Middle frontal gyrus (tissue), 1 donor: ENCODE measurements around the gene DAPK2.

Experiments used
- DNase-seq: peaks from one replicate; pipeline ENCODE4 v3.0.0-alpha.2; 2015; ENCODE audit warnings: low spot score; ENCODE audit errors: extremely low spot score

DAPK2 gene

DNA sequence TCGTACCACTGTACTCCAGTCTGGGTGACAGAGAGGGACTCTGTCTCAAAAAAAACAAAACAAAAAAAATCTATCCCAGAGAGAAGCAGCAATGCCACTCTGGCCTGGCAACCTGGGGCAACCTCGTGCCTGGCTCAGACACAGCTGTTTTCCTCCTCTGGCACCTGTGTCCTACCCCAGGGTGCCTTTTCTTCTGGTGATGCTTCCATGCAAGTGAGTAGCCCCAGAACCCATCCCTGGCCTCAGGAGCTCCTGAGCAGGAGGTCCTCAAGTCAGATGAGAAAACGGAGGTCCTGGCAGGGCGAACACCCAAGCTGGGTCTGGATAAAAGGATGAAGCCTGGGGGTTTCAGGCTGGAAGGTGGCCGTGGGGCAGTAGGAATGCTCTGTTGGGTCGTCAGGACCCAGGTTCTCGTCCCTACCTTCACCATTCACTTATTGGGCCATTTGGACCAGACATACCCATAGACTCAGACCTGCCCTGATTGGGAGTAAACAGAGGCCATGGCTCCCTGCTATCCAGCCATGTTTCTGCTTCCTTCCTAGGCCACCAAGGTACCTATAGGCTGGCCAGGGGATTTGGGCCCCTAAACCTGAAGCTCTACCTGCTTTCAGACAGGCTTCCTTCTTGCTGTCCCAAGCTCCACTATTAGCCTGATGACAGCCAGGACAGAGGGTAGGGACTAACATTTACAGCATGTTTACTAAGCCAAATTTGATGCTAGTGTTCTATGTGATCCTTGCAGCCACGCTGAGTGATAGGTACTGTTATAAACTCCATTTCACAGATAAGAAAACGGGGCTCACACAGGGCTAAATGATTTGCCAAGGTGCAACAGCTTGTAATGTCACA lies 102.2 kb downstream of the DAPK2 start:
- DNase-seq = no peak

DNA sequence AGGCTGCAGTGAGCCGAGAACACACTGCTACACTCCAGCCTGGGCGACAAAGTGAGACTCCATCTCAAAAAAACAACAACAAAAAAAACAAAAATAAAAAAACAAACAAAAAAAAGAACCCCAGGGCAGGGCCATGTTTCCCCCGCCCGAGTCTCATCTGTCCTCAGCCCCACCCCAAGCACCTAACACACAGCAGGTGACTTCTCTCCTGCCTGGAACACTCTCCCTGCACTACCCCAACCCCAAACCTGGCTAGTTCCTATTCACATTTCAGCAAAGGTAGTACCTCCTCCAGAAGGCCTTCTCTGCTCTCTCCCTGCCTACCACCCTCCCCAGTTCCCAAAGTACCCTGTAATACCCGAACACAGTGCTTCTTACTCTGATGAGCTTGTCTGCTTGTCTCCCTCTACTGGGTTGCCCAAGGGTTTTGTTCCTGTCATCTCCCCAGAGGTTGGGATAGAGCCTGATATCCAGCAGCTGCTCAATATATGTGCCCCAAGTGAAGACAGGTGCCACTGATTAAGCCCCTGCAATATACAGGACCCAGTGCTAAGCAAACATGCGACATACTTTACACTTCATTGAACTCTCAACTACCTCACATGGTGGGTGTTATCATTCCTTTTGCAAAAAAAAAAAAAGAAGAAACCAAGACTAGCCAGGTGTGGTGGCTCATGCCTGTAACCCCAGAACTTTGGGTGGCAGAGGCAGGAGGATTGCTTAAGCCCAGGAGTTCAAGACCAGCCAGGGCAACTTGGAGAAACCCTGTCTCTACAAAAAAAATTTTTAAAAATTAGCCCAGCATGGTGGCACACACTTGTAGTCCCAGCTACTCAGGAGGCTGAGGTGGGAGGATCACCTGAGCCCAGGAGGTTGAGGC lies 103.6 kb downstream of the DAPK2 start:
- no peak for DNase-seq

DNA sequence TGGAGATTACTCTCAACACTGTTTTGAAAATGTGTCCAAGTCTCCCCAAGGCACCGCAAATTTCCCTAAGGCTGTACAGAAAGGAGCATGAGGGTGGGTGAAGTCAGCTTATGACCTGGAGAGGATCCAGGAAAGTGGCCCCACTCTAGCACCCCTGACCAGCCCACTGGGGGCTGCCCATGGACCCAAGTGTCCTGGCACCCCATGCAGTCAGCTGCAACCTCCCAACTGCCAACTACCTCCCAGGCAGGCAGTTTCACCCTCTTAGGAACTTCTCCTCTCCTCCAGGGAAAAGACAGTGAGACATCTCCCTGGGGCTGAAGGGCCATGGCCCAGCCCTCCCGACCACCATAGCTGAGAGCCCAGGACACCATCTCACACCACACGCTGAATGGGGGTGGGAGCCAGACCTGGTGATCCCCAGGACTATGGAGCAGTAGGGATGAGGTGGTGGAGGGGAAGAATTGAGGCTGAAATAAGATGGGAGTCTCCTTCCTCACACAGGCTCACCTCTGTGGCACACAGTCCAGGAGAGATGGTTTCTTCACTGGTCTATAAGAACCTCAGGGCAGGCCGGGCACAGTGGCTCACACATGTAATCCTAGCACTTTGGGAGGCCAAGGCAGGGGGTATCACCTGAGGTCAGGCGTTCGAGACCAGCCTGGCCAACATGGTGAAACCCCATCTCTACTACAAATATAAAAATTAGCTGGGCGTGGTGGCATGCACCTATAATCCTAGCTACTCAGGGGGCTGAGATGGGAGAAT lies 104.4 kb downstream of the DAPK2 start:
- DNase-seq = no peak

DNA sequence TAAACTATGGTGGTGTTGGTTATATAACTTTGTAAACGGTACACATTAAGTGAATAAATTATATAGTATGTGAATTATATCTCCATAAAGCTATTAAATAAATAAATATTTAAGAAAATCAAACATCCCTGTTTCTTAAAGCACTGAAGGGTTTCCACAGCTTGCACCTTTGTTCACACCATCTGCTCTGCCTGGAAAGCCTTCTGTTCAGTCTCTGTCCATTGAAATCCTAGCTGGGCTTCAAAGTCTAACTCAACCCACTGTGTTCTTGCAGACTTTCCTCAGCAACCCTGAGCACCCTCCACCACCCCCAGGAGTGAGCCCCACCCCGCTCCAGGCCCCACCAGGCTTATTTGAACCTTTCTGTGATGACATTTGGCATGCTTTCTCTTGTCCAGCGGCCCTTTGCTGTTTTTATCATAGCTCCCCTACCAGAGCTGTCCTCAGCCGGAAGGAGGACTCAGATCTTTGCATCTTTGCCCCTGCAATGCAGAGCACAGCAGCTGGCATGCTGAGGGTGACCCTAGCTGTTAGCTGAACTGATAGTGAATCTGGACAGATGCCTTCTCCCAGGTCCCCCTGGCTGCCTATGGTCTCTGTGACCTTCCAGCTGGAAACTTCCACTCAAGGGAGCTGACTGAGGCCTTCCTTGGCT lies 105.2 kb downstream of the DAPK2 start:
- DNase-seq = no peak

DNA sequence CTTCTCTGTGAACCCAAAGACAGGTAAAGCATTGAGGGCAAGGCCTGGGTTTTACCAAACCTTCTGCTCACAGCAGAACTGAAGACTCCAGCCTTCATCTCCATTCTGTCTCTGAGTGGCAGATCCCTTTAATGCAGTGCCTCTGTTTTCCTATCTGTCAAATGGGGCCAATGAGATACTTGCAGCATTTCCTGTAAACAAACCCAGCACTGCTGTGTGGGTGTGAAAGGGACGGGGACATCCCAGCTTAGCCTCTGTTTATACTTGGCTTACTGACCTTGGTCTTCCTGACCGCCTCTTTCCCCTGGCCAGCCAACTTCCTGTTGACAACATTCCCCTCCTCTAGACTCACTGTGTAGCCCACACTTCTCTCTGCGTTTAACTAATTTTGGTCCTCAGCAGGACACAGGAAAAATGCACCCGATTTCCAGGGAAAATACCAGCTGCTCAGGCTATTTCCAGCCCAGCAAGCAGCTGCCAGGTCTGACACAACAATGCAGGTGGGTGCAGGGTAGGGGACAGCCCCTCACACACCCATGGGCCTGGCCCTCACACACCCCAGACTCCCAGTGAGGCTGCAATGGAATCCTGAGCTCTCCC lies 106.7 kb downstream of the DAPK2 start:
- no peak for DNase-seq

DNA sequence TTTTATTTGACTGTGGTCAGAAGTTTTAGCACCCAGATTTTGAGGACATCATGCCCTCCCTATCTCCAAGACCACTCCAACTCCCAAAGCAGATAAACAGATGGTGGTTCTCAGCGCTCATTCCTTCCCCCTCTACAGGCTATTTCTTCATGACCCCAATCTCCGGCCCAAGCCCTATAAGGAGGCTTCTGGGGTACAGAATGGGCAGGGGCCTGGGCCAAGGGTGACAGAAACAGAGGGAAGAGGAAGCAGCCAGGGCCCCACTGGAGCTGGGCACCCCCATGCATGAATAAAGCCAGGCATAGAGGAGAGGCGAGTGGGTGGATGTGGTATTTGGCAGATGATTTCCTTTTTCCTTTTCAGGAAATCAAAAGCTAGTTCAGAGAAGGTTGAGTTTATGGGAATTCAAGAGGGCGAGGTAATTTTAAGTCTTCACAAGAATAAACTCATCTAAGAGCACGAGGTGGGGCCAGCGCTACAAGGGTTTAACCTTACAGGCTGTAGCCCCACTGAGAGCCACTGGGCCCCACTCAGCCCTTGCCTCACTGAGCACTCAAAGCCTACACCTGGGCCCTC lies 107.7 kb downstream of the DAPK2 start:
- DNase-seq = no peak

DNA sequence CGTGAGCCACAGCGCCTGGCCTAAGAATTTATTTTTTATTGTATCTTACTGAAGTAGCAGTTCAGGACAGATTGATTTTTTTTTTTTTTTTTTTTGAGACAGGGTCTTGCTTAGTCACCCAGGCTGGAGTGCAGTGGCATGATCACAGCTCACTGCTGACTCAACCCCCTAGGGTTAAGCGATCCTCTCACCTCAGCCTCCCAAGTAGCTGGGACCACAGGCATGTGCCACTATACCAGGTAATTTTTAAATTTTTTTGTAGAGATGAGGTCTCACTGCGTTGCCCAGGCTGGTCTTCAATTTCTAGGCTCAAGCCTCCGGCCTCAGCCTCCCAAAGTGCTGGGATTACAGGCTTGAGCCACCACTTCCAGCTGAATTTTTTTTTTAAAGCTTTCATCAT lies 112.8 kb downstream of the DAPK2 start:
- no peak for DNase-seq

DNA sequence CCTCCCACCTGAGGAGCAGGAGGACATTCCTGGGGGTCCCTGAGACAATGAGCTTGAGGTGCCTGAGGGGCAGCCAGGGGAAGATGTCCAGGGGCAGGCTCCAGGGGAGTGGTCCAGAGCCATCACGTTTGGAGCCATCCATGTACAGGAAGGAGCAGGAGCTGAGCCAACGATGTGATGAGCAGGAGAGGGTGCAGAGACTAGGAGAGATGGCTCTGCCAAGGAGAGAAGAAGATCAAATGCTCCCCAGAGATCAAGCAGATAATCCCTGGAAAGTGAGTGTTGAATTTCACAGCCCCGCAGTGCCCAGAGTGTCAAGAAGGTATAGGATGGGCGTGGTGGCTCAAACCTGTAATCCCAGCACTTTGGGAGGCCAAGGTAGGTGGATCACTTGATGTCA lies 114.7 kb downstream of the DAPK2 start:
- DNase-seq = no peak

DNA sequence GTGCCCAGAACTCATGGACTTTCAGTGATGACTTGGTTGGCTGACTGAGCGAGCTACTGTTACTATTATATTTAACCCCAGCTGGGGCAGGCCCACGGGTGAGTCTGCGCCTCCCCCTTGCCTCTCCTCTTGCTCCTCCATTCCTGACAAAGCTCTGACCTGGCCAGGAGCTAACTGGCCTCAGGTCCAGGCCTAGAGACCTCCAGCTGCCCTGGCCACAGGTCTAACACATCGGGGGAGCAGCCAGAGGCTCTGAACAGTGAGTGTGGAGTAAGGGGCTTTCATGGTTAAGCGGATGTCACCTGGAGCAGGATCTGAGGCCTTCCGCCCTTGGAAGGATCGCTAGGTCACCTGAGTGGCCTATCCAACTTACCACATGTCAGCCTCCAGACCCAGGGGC lies 116.3 kb downstream of the DAPK2 start:
- no peak for DNase-seq

DNA sequence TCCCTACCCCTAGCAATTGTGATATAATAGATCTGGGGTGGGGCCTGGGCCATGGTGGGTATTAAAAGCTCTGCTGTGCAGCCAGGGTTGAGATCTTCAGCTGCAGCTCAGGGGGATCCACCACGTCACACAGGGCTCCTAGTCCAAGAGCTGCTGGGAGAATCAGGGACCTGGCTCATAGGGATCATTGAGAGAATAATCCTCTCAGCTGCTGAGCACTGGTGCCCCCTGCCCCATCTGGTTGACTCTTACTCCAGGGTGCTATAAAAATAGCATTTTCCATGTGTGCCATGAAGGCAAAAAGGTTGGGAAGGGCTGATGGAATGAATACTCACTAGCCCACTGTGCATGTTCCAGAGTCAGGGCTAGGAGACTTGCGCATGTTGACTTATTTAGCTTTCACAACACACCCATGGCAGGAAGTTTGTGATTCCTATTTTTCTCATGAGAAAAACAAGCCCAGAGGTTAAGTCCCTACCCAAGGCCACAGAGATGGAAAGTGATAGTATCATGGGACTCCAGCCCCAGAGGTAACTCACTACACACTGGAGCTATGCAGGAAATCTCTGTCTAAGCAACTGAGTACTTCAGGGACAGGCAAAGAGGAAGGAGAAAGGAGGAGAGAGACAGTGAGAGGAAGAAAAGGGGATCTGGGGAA lies 118.0 kb downstream of the DAPK2 start:
- DNase-seq = no peak

DNA sequence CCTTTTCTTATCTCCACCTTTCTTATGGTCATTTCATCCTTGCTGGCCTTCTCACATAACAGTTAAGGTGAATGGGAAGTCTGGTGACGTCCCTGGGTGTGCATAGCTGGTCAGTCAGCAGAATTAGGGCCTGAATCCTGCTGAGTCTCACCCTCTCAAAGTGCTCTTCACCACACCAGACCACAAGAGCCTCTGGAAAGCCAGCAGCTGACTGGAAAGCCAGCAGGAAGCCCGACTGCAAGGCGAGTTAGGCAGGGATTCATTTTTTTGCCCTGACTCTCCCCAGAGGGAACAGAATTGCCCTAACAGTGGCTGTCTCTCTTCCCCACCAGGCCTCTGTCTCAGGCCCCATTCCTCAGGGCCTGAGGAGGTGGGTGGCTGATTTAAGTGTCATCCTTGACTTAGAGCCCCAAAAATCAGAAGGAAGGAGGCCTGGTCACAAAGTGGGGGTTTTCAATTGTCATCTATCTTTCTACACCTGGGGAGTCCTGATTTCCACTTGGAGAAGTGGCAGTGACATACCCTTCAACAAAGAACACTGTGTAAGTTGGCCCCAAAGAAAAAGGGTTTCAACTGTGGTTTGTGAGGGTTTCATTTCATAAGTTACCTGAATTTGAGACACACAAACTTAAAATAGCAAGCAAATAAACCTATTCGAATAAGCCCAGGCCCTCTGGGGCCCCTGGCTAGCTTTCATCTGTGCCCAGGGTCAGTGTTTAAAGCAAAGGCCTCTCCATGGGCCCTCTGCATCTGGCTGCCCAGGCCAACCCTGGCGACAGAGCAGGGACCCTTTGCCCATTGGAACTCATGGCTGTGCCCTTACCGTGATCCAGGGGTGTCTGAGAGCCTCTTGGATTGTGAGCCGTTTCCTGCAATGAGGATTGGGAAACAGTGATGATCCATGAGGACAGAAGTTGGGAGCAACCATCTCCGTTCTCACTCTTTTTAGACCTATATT lies 122.0 kb downstream of the DAPK2 start:
- DNase-seq = no peak

DNA sequence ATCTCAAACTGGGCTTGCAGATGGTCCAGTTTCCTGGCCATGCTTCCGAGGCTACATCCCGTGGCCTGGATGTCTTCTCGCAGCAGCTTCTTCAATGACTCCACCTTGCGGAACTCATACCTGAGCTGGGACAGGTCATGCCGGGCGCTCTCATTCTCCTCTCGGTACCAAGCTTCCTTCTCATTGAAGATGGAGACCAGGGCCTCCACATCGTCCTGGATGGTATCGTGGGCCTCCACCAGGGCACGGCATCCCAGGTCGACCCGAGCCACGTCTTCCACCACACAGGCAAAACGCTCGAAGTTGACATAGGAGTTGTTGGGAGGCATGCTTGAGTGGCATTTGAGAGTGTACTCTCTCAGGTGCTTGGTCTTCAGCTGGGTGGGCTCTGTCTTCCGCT lies 123.4 kb downstream of the DAPK2 start:
- DNase-seq = no peak

DNA sequence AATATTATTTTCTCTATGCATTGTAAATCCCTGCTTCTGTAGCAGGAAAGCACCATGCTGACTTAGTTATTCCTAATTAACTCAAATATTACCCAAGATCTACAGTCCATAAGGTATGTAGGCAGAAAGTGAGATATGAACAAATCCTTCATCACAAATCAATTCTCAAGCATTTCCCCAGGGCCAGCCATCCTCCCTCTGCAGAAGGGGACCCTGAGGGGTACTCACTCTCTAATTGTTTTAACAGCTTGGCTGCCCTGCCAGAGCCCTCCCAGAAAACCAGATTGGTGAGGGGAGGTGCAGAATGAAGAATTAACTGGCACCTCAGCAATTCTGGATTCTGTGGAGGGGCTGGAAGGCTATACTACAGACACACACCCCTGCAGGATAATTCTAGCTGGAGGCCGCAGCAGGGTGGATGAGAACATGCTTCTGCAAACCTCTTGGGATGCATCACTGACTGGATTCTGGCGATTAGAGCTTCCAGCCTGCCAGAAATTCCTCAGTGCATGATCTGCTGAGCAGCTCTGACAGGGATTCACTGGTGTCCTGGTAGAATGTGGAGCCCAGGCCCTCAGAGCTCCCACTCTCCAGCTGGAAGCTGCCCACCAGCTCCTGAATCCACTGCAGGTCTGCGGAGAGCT lies 123.9 kb downstream of the DAPK2 start:
- DNase-seq = no peak

DNA sequence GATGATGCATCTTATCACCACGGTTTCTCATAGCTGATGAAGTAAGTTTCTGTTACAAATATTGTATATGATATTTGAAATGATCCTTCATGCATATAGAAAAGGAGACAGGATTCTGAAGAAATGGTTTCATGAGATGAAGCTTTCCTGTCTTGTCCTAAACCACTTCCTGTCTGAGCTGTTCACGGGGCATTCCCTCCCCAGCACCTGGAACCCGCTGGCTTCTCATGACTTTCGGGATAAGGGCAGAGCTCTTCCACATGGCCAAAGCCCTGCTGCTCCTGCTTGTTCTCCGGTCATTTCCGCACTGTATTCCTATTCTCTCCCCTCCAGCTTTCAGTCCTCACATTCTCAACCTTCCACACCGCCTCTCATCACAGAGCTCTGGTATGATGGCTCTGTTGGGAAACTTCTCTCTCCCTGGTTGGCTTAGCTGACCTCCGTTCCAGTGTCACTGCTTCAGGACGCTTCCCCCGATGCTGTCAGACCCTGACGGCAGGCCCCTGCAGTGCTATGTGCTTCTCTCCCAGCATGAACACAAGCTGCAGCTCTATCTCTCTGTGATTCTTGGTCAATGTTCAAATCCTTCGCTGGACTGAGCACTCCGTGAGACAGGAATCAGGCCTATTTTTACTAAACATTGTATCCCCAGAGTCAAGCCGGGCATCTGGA lies 125.6 kb downstream of the DAPK2 start:
- DNase-seq = no peak

DNA sequence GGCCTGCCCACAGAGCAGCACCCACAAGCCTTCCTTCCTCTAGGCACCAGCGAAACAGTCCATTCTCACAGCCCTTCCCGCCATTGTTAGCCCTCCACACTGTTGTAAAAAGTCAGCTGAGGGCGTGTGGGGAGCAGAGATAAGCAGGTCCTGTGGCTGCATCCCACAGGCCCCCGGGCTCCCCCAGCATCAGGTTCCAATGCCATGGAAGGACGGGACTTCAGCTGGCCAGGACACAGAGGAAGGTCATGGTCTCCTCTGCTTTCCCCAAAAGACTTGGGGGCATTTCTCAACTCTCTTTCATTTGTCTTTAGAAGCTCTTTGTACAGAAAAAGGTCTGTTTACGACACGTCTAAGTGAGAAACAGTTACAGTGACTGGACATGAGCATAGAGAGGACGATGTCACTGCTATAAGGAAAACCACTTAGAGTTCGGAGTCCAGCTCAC lies 127.4 kb downstream of the DAPK2 start:
- no peak for DNase-seq

DNA sequence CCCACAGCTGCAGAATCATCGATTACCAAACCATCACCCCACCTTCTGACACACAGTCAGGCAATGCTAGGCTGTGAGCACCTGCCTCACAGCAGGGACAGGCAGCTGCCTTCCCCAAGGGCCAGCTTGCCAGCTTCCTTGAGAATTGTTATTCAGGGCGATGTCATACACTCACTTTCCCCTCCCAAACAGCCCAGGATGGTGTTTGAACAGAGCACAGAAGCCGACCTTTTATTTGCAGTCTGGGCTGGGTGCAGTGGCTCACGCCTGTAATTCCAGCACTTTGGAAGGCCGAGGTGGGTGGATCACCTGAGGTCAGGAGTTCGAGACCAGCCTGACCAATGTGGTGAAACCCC lies 128.0 kb downstream of the DAPK2 start:
- no peak for DNase-seq

DNA sequence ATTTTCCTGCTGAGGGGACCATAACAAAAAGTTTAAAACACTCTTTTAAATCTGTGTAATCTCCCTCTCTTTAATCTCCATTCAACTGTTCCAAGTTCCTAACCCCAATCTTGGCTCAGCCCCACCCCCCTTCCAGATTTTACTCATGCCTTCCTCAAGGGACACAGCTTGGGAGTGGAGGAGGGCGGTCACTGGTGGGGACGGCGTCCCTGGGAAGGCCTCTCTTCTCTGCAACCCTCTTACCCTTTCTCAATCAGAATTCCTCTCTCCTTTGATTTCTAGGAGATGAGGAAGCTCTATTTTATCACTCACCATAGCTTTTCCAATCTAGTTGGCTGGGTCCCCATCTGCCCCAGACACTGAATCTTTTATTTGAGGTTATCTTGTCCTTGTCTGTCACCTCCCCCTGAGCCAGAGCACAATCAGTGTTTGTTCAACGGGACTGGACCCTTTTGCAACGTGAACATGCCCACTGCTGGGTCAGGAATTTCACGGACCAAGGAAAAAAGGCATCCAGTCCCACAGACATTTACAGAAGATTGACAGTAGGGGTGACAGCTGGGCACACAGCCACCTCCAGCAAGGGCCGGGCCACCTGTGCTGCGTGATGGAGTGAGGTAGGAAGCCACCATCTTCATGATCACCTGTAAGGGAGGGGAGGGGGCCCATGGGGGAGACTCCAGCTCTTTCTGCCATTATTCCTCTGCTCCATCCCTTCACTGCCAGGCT lies 128.5 kb downstream of the DAPK2 start:
- no peak for DNase-seq
